GM06990 (cell line): Measurements from ENCODE around the gene CENPX.
A peak's percentile ranks its signal among the peaks of the same experiment; 100 is the strongest.

Experiments
- DNase-seq: peaks from one replicate; pipeline ENCODE4 v3.0.0-alpha.2; 2011; ENCODE audit not compliant: insufficient read length; ENCODE audit errors: extremely low read depth
- H3K27me3 ChIP-seq: replicated peaks from 2 replicates; pipeline ENCODE4 v1.6.0; 2011; ENCODE audit warnings: low read length; ENCODE audit not compliant: control insufficient read depth, insufficient read depth
- H3K36me3 ChIP-seq: 2 replicates; pipeline ENCODE4 v1.5.1; 2011; ENCODE audit warnings: low read length; ENCODE audit not compliant: control insufficient read depth, insufficient read depth
- H3K4me3 ChIP-seq: replicated peaks from 2 replicates; pipeline ENCODE4 v1.5.1; 2011; ENCODE audit warnings: low read depth, mild to moderate bottlenecking, control low read depth, low read length
- CTCF ChIP-seq: IDR thresholded peaks from 2 replicates; pipeline ENCODE4 v1.5.1; 2011; ENCODE audit warnings: low read length, control low read depth, mild to moderate bottlenecking, inconsistent platforms; ENCODE audit not compliant: insufficient read depth, poor library complexity, severe bottlenecking

Gene CENPX

GRCh38 chr17:82050152-82050760, 27.6 kb upstream of the CENPX start:
- no peaks in the 10 kb centered on the region for H3K27me3 ChIP-seq
- no peak for TF ChIP-seq CTCF
- peaks cover 10% of the 10 kb centered on the region for H3K36me3 ChIP-seq
- H3K4me3 ChIP-seq, result peak overlapping the region; percentile 89; the same call in 1 of the 2 replicates
- peak; percentile 6 for DNase-seq

- Histone ChIP-seq H3K27me3 (no peaks in the 10 kb centered on the region), H3K36me3 (peaks cover 5% of the 10 kb centered on the region), H3K4me3 (no peak overlapping the region)
- peak; percentile 9 for DNase-seq
- no peak for TF ChIP-seq CTCF
These were observed 26.9 kb upstream of the CENPX start for GRCh38 chr17:82049521-82049971.

- Histone ChIP-seq H3K4me3 (no peak overlapping the region), H3K27me3 (no peaks in the 10 kb centered on the region), H3K36me3 (peaks cover 3% of the 10 kb centered on the region)
- DNase-seq, result no peak
- no peak for TF ChIP-seq CTCF
These were observed 26.4 kb upstream of the CENPX start for GRCh38 chr17:82049106-82049505.

DNA sequence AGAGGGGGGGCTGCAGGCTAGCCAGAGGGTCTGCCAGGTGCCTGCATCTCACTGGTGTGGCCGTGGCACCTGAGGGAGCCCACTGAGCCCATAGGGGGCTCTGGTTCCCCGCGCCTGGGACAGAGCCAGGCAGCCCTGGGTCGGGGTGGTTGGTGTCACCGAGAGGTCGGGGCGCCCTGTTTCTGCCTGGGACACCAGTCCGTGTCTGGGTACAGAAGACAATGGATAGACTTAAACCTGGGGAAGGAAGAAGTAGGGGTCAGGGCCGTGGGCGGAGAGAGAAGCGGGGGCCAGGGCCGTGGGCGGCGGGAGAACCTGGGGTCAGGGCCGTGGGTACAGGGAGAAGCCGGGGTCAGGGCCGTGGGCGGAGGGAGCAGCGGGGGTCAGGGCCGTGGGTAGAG, 25.9 kb upstream of the CENPX start:
- no peak overlapping the region for H3K4me3 ChIP-seq
- no peaks in the 10 kb centered on the region for H3K27me3 ChIP-seq
- no peak for TF ChIP-seq CTCF
- peak; percentile 10 for DNase-seq
- peaks cover 2% of the 10 kb centered on the region for H3K36me3 ChIP-seq

DNA sequence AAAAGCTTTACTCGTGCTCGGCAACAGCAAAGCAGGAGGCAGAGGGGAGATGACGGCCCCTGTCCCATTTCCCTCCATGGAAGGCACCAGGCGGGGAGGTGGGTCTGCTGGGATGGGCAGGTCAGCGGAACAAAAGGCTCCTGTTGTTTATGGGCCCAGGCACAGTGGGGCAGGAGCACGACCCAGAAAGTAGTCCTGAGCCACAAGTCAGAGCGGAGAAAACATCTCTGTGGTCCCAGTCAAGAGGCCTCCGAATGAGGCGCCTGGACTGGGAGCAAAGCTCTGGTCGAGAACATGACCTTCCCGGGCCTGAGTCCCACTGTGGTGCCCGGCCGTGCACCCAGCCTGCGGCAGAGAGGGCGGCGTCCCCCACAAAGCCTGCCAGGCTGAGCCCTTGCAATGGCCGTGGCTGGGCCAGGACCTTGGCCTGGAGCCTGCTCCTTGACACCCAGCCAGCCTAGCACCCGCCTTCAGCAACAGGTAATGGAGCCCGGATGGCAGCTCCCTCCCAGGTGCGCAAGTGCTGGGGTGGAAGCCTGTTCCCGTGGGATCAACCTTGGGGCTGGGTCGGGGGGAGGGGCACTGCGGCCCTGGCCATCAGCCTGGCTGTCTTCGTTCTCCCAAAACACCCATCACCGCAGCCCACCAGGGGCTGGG, 25.4 kb upstream of the CENPX start:
- H3K27me3 ChIP-seq, result no peaks in the 10 kb centered on the region
- H3K4me3 ChIP-seq, result no peak overlapping the region
- peaks cover 2% of the 10 kb centered on the region for H3K36me3 ChIP-seq
- TF ChIP-seq CTCF, result no peak
- no peak for DNase-seq

DNA sequence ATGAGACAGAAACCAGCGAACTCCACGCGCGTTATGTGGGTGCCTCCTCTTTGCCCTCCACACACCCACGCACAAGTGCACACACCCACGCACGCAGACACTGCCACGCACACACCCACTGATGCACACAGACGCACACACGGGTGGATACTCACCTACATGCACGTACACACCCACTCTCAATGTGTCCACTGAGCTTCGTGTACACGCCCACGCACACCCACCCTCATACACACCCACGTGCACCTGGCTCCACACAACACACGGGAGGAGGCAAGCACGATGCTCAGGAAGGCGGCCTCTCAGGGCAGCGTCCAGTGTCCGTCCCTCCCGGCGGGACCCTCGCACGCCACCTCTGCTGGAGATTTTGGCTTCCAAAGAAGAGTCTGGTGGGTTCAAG, 24.7 kb upstream of the CENPX start:
- Histone ChIP-seq H3K36me3 (peaks cover 2% of the 10 kb centered on the region), H3K27me3 (no peaks in the 10 kb centered on the region), H3K4me3 (no peak overlapping the region)
- DNase-seq, result no peak
- no peak for TF ChIP-seq CTCF
